GM19463 (cell line): Measurements from ENCODE around the gene CTDNEP1.
A peak's percentile ranks its signal among the peaks of the same experiment; 100 is the strongest.

Experiments used
- ATAC-seq: cut with Tn5 transposase; IDR thresholded peaks from one replicate; pipeline ENCODE4 v1.9.1; 2021; ENCODE audit warnings: mild to moderate bottlenecking, moderate library complexity; ENCODE audit not compliant: unreplicated experiment

CTDNEP1 gene

GRCh38 chr17:7232114-7232513 is 19.4 kb downstream of the CTDNEP1 start:
- ATAC-seq = no peak

GRCh38 chr17:7229504-7229903 is 22.0 kb downstream of the CTDNEP1 start:
- ATAC-seq = no peak

GRCh38 chr17:7228920-7229319 is 22.6 kb downstream of the CTDNEP1 start:
- no peak for ATAC-seq

- ATAC-seq = no peak
Observed at GRCh38 chr17:7226721-7227710, 24.5 kb downstream of the CTDNEP1 start.

GRCh38 chr17:7225711-7226331 is 25.7 kb downstream of the CTDNEP1 start:
- no peak for ATAC-seq

- ATAC-seq = no peak
Observed at GRCh38 chr17:7224661-7225111, 26.8 kb downstream of the CTDNEP1 start.

GRCh38 chr17:7224110-7224509 is 27.4 kb downstream of the CTDNEP1 start:
- no peak for ATAC-seq

GRCh38 chr17:7223375-7223774 is 28.2 kb downstream of the CTDNEP1 start:
- ATAC-seq = no peak

- ATAC-seq = no peak
Observed at GRCh38 chr17:7222972-7223292, 28.6 kb downstream of the CTDNEP1 start.

- ATAC-seq = no peak
Observed at GRCh38 chr17:7222093-7222971, 29.2 kb downstream of the CTDNEP1 start.

- no peak for ATAC-seq
Observed at GRCh38 chr17:7221278-7222092, 30.0 kb downstream of the CTDNEP1 start.

GRCh38 chr17:7220593-7221277 is 30.8 kb downstream of the CTDNEP1 start:
- no peak for ATAC-seq

GRCh38 chr17:7219812-7220592 is 31.5 kb downstream of the CTDNEP1 start, which contains the start of the genes ACADVL and DLG4:
Gene ACADVL (plus strand): TSS chr17:7219938. CDS start chr17:7219985, 47 bp downstream.
Gene DLG4 (minus strand): TSS chr17:7219836.
- ATAC-seq = peak; percentile 72

- ATAC-seq = no peak
Observed at GRCh38 chr17:7219229-7219811, 32.2 kb downstream of the CTDNEP1 start.

GRCh38 chr17:7218758-7219157 is 32.8 kb downstream of the CTDNEP1 start:
- ATAC-seq = no peak

GRCh38 chr17:7218166-7218565 is 33.4 kb downstream of the CTDNEP1 start:
- ATAC-seq = no peak

- no peak for ATAC-seq
Observed at GRCh38 chr17:7217113-7217987, 34.2 kb downstream of the CTDNEP1 start.
